NCI-H1105 (cell line): Measurements from ENCODE around the gene SYTL4.

ENCODE experiments used
- DNase-seq: peaks from one replicate; lab custom pipeline; 2025; lab: John Stamatoyannopoulos, UW

Gene SYTL4

DNA sequence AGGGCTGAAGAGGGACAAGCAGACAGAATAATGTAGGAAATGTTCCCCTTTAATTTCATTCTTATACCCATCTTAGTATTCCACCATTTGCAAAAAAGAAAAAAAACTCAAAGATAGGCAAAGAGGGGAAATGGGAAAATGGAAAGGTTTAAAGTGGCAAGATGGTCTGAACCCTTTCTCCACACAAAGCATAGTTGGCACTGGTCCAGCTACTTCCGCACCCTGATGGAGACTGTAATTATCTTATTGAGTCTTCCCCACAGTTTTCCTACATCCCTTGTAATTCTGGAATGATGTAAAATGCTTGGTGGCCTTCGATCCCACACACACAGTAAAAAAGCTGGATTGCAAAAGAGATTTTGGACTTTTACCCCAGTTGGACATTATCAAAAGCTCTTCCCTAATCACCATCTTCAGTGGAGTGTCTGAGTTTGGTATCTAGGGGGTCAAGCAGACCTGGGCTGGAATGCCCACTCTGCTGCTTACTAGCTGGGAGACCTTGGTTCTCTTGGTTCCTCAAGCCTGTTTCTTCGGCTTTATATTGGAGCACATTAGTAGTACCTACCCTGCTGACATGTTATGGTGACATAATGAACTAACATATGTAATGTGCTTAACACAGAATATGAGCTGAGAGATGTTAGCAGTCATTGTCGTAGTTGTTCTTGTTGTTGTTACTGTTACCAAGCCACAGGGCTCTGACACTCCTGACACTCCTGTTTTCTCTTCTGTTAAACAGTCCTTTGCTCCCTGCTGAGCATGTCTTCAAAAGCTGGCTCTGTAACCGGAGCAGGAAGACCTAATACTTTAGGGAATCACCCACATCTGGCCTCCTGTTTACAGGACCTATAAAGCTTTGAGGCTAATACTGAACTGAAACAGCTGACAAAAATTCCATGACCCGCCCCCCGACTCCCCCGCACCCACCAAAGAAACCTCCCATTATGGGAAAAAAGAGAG lies 83.2 kb downstream of the SYTL4 start:
- DNase-seq, result peak; percentile 8

DNA sequence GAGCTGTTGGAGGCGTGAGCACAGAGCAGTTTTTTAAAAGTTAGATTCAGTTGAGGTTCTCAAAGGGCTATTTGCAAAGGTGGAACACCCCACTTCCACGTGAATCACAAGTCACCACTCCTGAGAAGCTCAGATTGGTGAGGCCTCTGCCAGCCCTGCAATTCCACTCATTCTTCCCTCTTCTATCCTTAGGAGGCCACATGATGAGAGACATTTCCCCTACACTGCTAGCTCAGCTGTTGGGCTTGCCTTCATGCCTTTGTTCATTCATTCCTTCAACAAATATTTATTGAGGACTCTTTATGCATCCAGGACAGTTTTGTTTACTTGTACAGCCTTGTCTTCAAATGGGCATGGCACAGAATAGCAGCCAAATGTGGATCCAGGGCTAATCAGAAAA lies 84.2 kb downstream of the SYTL4 start:
- DNase-seq, result no peak

DNA sequence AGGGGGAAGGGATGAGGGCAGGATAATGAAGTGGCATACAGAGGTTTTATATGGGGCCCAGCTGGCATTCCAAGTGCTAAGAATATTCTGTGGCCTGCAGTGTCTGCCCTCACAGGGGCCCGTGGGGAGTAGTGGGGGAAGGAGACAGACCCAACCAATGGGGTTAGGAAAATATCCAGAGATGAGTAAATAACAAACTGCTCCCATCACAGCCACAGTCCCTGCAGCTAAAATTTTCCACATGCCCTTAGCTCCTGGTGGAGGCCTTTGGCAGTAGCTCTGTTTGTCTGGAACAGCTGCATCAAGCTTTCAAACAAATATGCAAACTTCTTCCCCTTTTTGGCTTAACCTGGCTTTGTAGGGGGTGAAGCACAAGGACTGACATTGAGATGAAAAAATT lies 84.8 kb downstream of the SYTL4 start:
- no peak for DNase-seq

DNA sequence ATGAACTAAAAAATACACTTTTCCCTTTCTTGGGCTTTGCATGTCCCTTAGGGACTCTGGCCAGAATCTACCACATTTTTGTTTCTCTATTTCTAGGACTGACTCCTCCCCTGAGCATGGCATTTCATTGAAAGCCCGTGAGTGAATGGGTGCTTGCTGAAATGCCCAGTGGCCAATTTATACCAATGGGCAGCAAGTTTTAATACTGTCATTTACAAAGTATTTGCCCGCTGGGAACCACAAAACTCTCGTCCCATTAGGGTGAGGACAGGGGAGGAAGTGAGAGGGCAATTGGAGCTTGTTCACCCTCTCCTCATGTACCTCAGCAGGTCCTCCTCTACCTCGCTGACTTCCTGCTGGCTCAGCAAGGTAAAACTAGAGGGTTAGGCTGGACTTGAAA lies 86.8 kb downstream of the SYTL4 start:
- DNase-seq, result no peak

DNA sequence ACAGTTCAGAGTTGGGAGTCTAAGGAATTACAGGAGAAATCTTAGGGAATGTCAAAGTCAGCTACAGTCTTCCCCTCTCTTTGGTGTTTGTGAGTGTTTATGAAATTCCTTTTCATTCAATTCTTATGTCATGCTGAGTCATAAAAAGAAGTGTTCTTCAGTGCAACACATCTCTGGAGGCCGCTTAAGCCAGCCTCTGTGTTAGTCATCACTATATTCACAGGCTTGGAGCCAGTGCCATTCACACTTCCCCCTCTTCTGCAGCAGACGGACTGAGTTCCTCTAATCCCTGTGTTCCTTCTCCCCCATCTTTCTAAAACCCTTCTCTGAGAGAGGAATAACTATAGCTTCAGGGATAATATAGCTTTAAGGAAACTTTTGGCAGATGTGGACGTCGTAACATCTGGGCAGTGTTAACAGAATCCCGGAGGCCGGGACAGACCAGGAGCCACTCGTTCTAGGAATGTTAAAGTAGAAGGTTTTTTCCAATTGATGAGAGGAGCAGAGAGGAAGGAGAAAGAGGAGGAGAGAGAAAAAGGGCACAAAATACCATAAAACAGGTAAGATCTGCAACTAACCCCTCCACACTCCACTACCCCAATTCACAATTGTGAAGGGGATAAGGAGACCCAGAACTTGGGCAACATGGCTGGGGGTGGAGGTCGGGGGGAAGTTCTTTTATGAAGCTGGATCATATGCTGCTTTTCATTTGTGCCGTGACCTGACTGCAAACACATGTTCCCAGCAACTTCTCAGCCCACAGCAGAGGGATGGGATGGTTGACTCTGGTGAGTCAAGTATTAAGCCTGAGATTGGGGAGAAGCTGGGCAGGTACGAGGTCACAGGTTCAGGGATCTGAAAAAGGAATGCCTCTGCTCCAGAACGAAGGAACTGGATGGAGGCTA lies 87.7 kb downstream of the SYTL4 start, which contains the start of gene SRPX2:
SRPX2 (plus strand) TSS at position 244 of the 905 bp plus-strand sequence. CDS start 2,124 bp downstream, outside the sequence.
- no peak for DNase-seq

DNA sequence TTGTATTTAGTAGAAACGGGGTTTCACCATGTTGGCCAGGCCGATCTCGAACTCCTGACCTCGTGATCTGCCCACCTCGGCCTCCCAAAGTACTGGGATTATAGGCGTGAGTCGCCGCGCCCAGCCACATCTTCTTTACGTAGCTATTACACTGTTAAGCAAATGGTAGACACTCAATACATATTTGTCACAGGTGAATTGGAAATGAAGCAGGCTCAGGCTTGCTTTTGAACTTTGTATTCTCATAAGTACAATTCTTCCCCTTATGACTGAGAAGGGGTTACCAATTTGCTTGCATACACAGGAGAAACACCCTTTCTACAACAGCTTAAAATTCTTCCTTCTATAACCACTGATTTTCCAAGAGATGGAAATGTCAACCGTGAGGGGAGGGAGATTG lies 88.7 kb downstream of the SYTL4 start:
- no peak for DNase-seq

DNA sequence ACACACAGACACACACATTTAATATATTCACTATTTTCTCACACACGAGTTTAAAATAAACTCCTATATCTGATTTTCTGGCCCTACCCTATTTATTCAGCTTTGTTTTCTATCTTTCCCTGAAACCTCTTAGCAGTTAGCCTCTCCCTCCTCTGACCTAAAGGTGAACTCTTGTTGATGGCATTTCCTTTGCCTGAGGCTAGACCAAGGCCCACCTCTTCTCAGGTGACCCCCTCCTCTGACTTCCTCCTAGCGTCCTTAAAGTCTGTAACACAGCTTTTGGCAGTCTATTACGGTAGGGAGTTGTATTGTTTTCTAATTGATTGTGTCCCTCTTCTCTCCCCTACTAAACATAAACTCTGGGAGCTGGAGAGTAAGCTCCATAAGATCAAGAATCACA lies 89.6 kb downstream of the SYTL4 start:
- DNase-seq, result no peak

DNA sequence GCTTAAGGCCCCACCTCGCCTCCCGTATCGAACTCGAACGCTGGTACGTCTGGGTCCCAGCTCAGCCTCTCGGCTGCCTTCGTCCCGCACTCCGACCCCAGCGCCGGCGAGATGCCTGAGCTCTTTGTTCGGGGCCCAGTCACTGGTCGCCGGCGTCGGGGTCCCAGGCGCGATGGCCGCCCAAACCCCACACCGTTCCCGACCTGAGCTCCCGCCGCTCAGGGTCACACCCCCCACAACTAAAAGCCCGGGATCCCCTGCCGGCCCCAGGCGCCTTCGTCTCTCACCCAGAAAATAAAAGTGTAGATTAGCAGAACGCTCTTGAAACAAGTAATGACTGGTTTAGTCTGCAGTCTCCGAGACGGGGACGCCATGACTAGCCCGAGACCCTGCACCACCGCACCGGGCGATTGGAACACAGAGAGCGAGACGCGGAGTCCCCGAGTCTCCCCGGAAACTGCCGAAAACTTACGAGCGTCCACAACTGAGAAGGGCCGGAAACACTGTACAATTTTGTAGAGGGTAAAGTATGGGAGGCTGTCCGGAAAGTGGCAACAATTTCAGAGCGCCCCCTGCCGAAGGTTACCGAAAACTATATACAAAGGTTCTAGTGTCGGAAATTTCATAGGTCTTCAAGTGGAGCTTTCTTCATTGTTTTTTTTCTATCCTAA lies 95.5 kb downstream of the SYTL4 start, which contains the start of gene TSPAN6:
TSPAN6 (minus strand) TSS at position 486 of the 671 bp plus-strand sequence; CDS start at position 374, 112 bp downstream.
- DNase-seq, result peak; percentile 81

DNA sequence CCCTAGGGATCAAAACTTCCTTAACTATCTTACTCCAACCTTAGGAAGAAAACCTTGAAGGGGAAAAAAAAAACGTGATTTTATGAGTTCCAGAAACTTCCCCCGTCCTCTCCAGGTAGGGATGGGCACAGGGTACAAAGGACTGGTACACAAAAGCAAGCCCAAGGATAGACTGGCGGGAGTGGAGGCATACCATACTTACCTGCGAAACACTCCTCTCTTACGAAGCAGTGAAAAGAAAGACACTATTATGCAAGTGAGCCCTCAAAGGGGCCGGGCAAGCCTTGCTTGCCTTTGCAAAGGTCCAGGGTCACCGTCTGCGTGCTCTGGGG lies 96.0 kb downstream of the SYTL4 start:
- DNase-seq, result no peak

DNA sequence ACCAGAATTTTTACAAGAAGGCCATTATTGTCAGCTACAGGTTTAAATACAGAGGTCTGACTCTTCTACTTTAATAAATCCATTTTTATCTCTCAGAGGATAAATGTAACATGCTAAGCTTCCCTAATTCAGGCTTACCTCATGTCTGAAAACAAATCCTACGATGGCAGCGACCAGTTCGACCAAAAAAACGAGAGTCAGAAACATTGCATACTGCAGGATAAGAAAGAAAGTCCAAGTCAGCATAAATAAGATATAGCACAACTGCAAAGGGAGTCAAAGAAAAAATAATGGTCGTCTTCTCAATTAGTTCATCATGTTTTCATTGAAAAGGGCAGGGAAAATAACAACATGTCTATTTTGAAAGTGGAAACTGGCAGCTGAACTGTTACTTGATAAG lies 96.9 kb downstream of the SYTL4 start:
- DNase-seq, result no peak

DNA sequence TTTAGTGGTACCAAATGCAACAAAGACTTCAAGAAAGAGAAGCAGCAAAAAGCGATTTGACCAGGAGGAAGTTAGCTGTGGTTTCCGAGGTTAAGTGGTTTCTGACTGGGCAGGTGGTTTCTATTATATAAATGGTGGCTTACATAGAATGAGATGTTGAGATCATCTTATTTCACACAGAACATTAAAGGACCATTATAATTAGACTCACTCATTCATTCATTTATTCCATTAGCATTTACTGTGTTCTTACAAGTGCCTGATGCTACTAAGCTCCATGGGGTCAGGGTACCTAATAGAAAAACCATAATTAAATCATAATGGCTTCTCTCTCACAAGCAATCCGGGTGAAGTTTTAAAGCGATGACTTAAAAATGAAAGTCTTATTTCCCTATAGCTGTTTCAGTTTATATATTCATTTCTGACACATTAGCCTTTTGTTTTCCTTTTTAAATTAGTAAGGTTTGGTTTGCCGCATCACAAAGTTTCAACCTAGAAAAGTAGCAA lies 105.9 kb downstream of the SYTL4 start:
- DNase-seq, result no peak
